Skeletal muscle tissue (tissue), 5 donors: ENCODE measurements around the gene ENPP7. TPM values are rescaled to one million over a fixed set of nuclear protein-coding genes. Genes with fewer than 3 reads are reported as not detected.

Source experiments
- H3K27ac ChIP-seq: one replicate; pipeline ENCODE4 v1.7.0; 2013; ENCODE audit warnings: mild to moderate bottlenecking, low read depth, low read length, inconsistent platforms
- H3K27me3 ChIP-seq, 3 donors: one replicate each; pipeline ENCODE4 v1.7.0; 2013; ENCODE audit warnings: low read length in 3 of 3; ENCODE audit not compliant: control insufficient read depth in 3 of 3, insufficient read depth in 3 of 3
- H3K36me3 ChIP-seq, 3 donors: one replicate each; pipeline ENCODE4 v1.7.0; 2013; ENCODE audit warnings: low read length in 3 of 3; ENCODE audit not compliant: control insufficient read depth in 3 of 3, insufficient read depth in 3 of 3
- H3K4me1 ChIP-seq, 3 donors: one replicate each; pipeline ENCODE4 v1.7.0; 2013; ENCODE audit warnings: low read length in 3 of 3, mild to moderate bottlenecking in 3 of 3; ENCODE audit not compliant: control insufficient read depth in 3 of 3, insufficient read depth in 3 of 3
- H3K4me3 ChIP-seq, 3 donors: one replicate each; pipeline ENCODE4 v1.7.0; 2013; ENCODE audit warnings: low read length in 3 of 3
- H3K9ac ChIP-seq, 3 donors: one replicate each; pipeline ENCODE4 v1.7.0; 2013; ENCODE audit warnings: low read length in 3 of 3, mild to moderate bottlenecking in 3 of 3, moderate library complexity in 2 of 3, low read depth in 1 of 3
- H3K9me3 ChIP-seq, 3 donors: one replicate each; pipeline ENCODE4 v1.7.0; 2013; ENCODE audit warnings: low read length in 3 of 3; ENCODE audit not compliant: control insufficient read depth in 3 of 3
- small RNA-seq: library from RNA; depleted of rRNA; stranded (forward); fragments of <200 nt; gene quantifications from one replicate; pipeline ENCODE3, GENCODE V24; 2014
- total RNA-seq: library from RNA; depleted of rRNA; stranded (reverse); fragments of >200 nt; gene quantifications from one replicate; pipeline ENCODE4 v1.2.3, GENCODE V29; 2014
- donor health status: Osteomylitis.

ENPP7 gene
- total RNA-seq, 1 donor from 2014 or later: not detected

DNA sequence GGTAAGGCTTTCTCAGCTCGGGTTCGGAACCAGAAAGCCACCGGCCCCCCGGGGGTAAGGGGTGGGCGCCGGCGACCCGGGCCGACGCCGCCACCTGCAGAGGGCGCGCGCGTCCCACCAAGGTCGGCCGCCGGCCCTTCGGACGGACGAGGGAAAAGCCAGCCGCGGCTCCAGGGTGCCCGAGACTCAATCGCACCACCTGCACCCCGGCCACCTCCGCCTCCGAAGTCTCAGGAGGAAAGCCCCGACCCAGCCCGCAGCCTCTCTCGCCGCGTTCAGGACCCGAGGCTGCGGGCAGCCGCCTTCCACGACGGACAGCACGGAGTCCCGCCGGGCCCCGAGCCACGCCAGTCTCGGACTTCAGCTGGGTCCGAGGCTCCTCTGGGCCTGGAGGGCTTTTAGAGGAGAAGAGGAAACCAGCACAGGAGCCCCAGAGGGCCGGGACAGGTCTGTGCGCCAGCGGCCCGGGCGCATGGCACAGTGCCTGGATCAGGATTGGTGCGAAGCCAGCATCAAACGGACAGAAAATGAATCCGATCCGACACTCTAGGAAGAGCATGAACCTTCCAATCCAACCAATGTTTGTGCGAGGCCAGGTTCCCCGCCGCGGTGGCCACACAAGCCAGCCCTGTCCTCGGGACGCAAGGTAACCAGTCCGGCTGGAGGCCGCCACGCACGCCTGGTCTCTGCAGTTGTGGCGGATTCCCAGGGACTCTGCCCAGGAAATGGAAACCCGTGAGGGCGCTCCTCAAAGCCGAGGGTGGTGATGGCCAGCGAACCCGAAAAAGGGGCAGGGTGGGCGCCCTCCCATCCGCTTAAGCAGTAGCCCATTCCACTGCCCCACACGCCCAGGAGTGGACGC is 59.4 kb downstream of the ENPP7 start:
- H3K9ac ChIP-seq: no peak overlapping the region
- H3K4me3 ChIP-seq: no peak overlapping the region
- no peaks in the 10 kb centered on the region for H3K9me3 ChIP-seq
- H3K36me3 ChIP-seq: peaks cover 0 to 2% (median 0%) of the 10 kb centered on the region in 3 donors
- H3K27me3 ChIP-seq: peaks cover 77 to 88% (median 79%) of the 10 kb centered on the region in 3 donors
- peaks cover 10 to 16% (median 16%) of the 10 kb centered on the region in 3 donors for H3K4me1 ChIP-seq
- H3K27ac ChIP-seq: no peak overlapping the region

DNA sequence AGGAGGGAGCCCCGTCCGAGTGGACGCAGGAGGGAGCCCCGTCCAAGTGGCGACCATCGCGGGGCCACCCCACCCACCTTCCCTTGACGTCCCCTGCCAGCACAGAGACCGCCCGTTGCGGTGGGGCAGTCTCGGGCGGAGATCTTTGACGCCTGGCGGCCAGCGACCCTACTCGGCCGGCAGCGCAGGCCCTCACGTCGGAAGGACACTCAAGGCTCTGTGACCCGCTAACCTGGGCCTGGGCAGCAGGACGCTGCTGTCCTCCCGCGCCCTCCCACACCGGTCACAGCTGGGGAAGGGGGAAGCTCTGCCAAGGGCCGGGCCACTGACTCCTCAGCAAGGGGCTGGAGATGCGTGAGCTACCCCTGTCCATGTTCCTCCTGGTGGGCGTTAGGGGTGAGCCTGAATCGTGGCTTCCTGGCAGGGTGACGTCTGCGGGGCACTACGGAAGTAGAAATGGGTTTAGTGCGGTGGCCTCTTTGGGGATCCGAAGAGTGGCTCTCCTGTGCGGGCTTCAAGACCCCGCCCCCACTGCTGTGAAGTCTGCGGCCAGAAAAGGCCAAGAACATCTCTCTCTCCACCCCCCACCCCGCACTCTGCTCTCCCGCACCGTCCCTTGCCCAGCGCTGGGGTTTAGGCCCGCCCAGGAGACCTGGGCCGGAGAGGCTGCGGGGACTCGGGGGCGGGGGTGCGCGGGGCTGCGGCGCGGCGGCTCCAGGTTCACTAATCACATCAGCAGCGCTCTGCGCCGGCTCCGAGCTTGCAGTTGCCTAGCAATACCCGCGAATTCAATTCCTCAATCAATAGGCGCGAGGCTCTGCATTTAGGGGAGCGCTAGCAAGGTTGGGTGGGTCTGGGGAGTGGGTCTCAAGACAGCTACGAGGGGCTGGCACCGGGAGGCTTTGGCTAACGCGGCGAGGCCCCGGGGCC is 60.3 kb downstream of the ENPP7 start:
- Histone ChIP-seq H3K27me3 (peaks cover 71 to 79% (median 72%) of the 10 kb centered on the region in 3 donors), H3K27ac (no peak overlapping the region), H3K9ac (no peak overlapping the region), H3K4me3 (no peak overlapping the region), H3K4me1 (peaks cover 12 to 20% (median 17%) of the 10 kb centered on the region in 3 donors), H3K36me3 (peaks cover 0 to 2% (median 0%) of the 10 kb centered on the region in 3 donors), H3K9me3 (no peaks in the 10 kb centered on the region)

DNA sequence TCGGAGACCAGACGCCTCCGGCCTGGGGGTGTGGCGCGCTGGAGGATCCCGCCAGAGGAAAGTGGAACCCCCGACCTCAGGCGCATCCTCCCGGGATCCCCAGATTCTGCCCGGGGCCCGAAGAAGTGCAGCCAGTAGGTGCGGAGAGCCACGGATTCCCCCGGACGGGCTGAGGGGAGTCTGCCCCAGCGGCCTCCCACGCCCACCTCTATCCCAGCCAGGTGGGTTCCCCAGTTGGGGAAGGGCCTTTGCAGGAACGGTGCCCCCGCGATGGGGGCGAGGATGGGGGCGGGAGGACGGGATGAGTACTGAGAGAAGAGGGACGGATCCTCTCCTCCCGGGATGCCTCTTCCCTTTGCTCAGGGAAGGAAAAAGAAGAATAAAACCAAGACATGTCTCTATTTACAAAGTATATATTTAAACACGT is 61.0 kb downstream of the ENPP7 start:
- H3K4me1 ChIP-seq: peaks cover 17 to 25% (median 22%) of the 10 kb centered on the region in 3 donors
- H3K4me3 ChIP-seq: no peak overlapping the region
- no peak overlapping the region for H3K9ac ChIP-seq
- H3K27me3 ChIP-seq: peaks cover 66 to 72% (median 68%) of the 10 kb centered on the region in 3 donors
- H3K27ac ChIP-seq: no peak overlapping the region
- no peaks in the 10 kb centered on the region for H3K9me3 ChIP-seq
- H3K36me3 ChIP-seq: peaks cover 0 to 2% (median 0%) of the 10 kb centered on the region in 3 donors

Small RNA genes within 50 kb of the gene (small RNA-seq; reads per million reads assigned to genes)
- not detected for gene MIR4739

Other genes starting within 250 kb of the ENPP7 start
- 0.52 TPM for gene RBFOX3, start 119.9 kb upstream of the ENPP7 start, total RNA-seq
- 5.7 TPM for gene CBX2, start 47.2 kb downstream of the ENPP7 start, total RNA-seq
- gene CBX8, start 66.1 kb downstream of the ENPP7 start, total RNA-seq: 4.2 TPM
- 5.2 TPM for gene CBX4, start 108.5 kb downstream of the ENPP7 start, total RNA-seq